Measurements from ENCODE around the gene CEBPB.

CEBPB gene

DNA sequence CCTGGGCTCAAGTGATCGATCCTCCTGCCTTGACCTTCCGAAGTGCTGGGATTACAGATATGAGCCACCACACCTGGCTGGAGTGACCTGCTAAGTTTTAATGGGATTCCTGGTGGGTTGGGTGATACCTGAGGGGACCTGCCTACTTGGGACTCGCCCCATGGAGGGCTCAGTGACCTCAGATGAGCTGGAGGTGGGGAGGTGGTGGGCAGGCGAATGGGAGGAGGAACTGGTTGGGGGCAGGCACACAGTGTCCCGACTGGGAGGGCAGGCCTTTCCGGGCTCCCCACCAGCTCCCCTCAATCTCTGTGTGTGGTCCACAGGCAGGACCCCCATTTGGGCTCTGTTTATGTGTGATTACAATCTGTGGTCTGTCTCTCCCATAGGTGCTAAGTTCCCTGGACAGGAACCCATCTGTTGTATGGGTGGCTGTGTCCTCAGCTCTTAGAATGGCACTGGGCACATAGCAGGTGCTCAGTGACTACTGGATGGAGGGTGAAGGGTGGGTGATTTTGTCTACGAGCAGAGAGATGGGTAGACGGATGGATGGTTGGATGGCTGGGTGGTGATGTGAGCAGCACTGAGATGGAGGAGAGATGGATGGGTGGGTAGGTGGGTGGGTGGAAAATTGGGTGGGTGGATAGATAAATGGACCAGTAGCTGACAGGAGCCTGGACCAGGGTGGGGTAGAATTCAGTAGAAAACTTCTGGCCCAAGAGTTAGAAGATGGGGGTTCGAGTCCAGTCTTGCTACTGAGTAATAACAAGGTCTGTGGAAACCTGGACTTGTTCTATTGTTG lies 23.8 kb downstream of the CEBPB start:
- DNase-seq = no peak

- no peak for DNase-seq
These were observed 24.6 kb downstream of the CEBPB start for GRCh38 chr20:50215101-50215690.

DNA sequence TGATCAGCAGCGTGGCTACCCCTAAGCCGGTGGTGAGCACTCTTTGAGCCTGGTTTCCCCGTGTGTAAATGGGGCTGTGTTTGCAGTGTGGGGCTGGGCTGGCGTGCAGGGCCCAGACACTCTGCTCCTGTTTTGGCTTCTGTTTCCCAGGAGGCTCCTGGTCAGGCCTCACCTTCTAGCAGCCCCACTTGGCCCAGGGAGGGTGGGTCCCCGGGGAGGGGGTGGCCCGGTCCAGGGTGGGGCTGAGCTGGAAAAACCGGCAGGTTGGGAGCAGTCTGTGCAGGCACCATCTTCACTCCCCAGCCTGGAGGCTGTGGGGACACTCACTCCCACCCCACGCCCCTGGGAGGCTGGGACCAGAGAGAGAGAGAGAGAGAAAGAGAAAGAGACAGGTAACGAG lies 25.3 kb downstream of the CEBPB start:
- no peak for DNase-seq

- DNase-seq = no peak
These were observed 26.0 kb downstream of the CEBPB start for GRCh38 chr20:50216543-50217206.

DNA sequence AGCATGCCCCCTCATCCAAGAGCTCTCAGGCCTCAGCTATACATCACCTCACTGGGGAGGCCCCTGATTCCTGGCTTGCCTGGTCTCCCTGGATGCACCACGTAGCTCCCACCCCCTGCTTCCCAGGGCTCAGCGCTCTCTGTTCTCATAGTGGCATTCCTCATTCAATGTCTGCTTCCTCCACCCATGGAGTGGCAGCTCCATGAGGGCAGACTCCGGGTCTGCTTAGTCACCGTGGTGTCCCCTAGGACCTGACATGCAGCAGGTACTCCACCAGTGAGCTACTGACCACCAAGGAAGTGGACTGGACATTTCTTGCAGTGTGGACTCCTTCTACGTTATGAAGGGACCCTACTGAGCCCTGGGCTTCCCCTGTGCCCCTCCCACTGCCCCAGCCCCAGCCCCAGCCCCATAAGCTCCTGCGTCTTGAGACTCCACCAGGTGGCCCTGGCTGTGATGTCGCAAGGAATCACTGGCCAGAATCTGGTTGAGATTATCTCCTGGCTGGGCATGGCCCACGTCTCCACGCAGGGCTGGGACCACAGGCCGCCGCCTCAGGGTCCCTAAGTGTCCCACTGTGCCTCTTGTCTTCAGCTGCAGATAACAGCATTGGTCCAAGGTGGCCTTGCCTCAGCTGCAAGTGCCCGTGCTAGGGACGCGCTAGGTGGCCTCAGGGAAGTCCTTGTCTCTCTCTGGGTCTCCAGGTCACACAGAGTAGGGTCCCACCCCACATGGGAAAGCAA lies 26.7 kb downstream of the CEBPB start:
- DNase-seq = no peak

GRCh38 chr20:50218987-50219435 lies 28.4 kb downstream of the CEBPB start:
- DNase-seq = no peak

GRCh38 chr20:50219600-50219999 lies 29.0 kb downstream of the CEBPB start:
- DNase-seq = no peak

GRCh38 chr20:50220093-50220893 lies 29.7 kb downstream of the CEBPB start:
- DNase-seq = no peak

DNA sequence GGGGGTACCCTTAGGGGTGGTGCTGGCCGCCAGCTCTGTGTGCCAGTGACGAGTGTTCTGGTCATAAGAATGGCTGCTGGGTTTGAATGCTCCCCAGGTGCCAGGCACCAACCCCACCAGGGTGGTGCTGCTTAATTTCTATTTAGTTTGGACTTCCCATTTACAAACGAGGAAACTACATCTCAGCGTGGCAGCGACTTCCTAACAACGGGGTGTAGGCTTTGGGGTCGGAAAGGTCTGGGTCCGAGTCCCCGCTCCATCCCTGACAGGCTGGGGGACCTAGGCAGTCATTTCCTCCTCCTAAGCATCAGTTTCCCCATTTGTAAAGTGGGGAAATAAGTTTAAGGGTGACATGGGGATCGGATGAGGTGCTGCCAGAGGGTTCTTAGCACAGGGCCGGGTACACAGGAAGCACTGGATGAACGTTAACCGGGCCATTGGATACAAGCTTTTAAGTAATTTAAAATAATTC lies 30.3 kb downstream of the CEBPB start:
- DNase-seq = no peak

DNA sequence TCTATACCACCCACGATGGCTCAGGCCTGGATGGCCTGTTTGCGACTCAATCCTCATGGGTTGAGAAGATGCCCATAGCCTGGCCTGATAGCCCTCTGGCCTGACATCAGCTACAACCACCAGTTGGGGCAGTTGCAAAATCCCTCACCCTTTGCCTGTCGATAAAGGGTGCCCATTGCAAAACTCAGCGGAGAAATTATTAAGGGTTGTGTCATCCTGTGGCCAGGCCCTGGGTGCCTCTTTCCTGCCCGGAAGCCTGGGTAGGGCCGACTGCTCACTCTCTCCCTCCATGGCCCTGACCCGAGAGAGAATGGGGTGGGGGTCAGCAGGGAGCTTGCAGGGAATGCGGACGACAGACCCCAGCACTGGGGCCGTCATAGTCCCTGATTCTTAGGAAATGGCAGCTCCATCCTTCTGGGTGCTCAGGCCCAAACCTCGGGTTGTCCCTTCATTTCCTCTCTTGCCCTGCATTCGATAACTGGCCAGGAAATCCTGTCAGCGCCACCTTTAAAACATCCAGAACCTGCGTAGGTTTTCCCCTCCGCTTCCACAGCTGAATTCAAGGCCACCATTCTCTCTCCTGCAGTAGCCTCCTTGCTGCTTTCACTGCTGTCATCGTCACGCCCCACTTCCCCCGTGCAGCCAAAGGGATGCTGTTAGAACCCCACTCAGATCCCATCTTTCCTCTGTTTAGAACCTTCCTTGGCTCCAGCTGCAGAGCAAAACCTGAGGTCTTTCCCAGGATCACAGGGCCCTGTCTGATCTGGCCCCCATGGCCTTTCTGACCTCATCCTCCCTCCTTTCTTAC lies 31.1 kb downstream of the CEBPB start:
- DNase-seq = peak in 1 of 2 donors; percentile 23

DNA sequence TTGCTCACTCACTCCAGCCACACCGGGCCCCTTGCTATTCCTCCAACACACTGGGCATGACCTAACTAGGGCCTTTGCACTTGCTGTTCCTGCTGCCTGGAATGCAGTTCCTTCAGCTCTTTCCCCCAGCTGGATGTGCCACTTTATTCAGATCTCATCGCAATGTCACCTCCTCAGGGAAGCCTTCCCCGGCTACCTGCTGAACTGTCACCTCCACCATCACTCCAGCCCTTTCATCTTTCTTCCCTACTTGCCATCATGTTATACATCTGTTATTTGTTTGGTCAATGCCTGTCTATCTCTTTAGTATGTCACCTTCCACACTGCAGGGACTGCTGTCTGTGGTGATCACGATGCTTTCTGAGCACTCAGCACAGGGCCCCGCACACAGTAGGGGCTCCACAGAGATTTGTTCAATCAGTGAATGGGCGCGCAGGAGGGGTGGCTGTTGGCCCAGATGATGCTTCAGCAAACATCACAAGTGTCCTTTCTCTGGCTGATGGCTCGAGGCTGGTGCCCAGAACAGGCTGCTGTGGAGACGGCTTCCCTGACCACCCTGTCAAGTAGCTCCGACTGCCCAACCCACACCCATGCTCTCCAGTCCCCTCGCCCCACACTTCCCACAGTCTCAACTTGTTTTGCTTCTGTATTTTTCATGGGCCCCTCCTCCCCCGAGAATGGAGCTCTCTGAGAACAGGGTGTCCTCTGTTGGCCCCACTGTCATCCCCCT lies 31.8 kb downstream of the CEBPB start:
- DNase-seq = no peak

GRCh38 chr20:50223039-50224005 lies 32.7 kb downstream of the CEBPB start:
- DNase-seq = no peak

DNA sequence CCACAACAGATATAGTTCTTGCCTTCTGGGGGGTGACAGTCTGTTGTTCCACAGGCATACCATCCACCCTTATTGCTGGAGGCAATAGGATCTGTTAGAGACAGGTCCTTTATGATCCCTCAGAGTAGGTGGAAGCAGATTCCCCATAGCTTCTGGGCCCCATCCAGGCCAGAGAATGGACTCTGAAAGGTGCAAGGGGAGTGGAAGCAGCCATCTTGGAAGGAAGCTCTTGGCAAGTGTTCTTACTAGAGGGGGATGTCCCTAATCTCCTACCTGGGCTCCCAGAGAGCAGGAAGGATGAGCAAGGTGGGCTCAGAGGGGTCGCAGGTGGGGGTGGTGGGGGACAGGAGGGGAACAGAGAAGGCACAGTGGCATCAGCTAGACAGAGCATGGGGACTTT lies 33.4 kb downstream of the CEBPB start:
- no peak for DNase-seq

DNA sequence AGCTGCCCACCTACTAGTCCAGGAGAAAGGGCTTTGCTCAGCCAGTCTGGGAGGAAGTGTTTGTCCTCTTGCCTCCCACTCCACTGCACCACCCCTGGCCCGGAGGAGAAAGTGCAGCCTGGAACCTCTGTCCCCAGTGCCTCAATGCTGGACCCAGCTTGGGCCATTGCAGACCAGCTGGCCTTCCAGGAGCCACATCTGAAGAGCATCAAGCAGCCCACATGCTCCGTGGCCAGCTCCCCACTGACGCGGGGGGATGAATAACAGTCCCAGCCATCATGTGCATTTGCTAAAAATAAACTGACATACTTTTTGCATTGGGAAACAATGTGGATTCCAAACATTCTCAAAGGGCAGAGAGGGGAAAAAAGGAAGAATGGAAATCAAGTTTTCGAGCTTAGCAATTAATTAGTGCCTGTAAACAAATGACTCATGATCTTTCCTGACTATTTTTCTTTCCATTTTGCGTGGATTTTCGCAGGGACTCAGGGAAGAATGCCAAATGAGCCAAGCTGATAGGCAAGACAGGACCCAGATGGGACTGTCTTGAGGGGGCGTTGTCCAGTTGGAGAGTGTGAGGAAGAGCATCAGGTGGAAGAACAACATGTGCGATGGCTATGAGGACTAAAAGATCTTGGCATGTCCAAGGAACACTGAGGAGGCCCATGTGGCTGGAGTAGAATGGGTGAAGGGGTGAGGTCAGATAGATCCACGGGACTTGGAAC lies 34.1 kb downstream of the CEBPB start:
- DNase-seq = no peak

DNA sequence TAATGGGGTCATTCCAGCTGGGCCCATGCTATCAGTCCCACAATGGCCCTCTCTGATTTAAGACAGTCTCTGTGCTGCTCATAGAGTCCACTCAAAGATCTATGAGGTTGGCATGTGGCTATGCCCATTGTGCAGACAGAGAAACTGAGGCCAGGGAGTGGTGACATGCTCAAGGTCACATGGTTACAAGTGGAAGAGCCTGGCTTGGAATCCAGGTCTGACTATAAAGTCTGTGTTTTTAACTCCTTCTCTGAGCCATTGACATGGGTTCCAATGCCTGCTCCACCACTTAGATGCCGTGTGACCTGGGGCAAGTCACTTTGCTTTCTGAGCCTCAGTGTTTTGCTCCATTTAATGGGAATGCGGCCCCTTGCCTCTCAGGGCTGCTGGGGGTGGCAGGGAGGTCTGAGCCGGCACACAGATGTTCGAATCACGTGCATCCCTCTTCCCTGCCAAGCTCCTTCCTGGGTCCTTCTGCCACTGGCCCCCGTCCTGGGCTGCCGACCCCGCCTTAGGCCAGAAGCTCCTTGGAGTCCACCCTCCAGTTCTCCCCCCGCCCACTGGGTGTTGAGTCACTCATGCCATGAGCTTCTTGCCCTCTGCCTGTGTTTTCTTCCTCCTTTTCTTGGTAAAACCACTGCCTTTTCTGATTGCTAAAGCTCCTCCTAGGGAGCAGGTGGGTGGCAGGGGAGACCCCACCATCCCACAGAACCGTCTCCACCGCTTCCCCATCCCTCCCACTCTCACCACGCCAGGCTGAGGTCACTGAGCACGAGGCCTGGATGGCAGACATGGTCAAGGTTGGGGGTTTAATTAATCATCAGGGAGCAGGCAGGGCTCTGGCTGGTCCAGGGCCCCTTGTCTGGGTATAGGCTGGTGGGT lies 35.7 kb downstream of the CEBPB start:
- DNase-seq = no peak

- no peak for DNase-seq
These were observed 36.9 kb downstream of the CEBPB start for GRCh38 chr20:50227506-50227905.

GRCh38 chr20:50229156-50229607 lies 38.6 kb downstream of the CEBPB start:
- no peak for DNase-seq

DNA sequence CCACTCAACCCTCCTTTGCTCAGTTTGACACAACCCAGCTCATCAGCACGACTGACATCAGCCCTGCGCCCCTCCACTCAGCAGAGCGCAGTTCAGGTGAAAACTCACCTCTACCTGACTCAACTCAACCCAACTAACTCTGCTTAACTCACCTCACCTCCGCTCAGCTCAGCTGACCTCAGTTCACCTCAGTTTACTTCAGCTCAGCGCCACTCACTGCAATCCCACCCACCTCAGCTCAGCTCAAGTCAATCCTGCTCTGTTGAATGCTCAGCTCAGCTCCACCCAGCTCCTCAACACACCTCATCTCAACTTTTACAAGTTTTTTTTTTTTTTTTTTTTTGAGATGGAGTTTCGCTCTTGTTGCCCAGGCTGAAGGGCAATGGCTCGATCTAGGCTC lies 39.6 kb downstream of the CEBPB start:
- DNase-seq = no peak

All from hippocampal formation (tissue), 2 donors.